ENCODE data around the gene E2F8.

DNA sequence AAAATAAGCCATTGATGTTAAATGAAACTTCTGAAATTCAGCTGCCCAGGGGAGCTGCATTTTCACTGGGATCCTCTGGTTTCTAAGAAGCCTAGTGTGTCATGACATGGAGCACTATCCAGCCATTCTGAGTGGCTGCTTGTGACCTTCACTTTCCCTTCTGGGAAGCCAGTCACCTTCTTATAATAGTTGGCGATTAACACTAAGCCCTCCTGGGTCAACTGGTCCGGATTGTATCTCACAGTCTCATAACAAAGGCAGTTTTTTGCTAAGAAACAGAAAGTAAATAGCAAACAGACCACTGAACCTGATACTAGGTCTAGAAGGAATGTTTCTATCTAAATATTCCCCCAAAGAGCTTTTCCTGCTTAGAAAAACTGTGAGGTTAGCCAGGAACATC, 46.8 kb downstream of the E2F8 start:
- TF ChIP-seq POLR2AphosphoS5 (IDR thresholded peaks at IDR 0.05; ENCODE audit: low read depth, low read length), result no peak
- TF ChIP-seq, protein P1, sequence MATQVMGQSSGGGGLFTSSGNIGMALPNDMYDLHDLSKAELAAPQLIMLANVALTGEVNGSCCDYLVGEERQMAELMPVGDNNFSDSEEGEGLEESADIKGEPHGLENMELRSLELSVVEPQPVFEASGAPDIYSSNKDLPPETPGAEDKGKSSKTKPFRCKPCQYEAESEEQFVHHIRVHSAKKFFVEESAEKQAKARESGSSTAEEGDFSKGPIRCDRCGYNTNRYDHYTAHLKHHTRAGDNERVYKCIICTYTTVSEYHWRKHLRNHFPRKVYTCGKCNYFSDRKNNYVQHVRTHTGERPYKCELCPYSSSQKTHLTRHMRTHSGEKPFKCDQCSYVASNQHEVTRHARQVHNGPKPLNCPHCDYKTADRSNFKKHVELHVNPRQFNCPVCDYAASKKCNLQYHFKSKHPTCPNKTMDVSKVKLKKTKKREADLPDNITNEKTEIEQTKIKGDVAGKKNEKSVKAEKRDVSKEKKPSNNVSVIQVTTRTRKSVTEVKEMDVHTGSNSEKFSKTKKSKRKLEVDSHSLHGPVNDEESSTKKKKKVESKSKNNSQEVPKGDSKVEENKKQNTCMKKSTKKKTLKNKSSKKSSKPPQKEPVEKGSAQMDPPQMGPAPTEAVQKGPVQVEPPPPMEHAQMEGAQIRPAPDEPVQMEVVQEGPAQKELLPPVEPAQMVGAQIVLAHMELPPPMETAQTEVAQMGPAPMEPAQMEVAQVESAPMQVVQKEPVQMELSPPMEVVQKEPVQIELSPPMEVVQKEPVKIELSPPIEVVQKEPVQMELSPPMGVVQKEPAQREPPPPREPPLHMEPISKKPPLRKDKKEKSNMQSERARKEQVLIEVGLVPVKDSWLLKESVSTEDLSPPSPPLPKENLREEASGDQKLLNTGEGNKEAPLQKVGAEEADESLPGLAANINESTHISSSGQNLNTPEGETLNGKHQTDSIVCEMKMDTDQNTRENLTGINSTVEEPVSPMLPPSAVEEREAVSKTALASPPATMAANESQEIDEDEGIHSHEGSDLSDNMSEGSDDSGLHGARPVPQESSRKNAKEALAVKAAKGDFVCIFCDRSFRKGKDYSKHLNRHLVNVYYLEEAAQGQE (IDR thresholded peaks at IDR 0.05; ENCODE audit: insufficient read depth in 1 of 2, low read depth in 2 of 2, low read length in 2 of 2), result no peak

Measured in PFSK-1 (cell line).